Measurements from ENCODE around the gene LINS1. TPM values are rescaled to one million over a fixed set of nuclear protein-coding genes. Genes with fewer than 3 reads are reported as not detected.

The LINS1 gene
- polyA plus RNA-seq, 1 donor (not counting 4 experiments of a cell fraction or from before 2014, with no cell fraction given) = 19.4 TPM

DNA sequence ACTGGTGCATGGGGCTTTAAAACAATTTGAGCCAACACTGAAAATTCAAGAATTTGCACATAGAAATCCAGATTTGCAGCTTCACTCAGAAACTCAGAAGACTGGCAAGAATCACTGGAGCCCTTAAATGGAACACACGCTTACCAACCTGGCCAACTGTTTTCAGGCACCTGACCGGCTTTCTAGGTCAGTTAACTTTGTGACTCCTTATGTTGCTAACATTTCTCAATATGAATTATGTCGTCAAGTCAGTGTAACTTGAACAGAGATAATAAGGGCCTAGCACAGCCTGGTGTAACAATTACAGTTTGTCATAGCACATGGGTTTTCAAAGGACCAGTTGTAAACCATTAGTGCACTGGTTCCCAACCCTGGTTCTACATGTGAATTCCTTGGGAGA is 80.1 kb downstream of the LINS1 start:
- Histone ChIP-seq H2AFZ (ENCODE audit: control insufficient read depth, low read length) (no peak overlapping the region), H3K27ac (ENCODE audit: control insufficient read depth, insufficient read depth, low read length) (no peak overlapping the region), H3K9me1 (ENCODE audit: control insufficient read depth, extremely low read depth, insufficient read depth, low read length) (no peaks in the 10 kb centered on the region), H4K20me1 (ENCODE audit: control insufficient read depth, extremely low read depth, insufficient read depth, low read length) (no peaks in the 10 kb centered on the region), H3K27me3 (ENCODE audit: control insufficient read depth, extremely low read depth, insufficient read depth, low read length) (no peaks in the 10 kb centered on the region), H3K4me2 (ENCODE audit: control insufficient read depth, extremely low read depth, insufficient read depth, low read depth, low read length) (no peak overlapping the region), H3K4me3 (ENCODE audit: control insufficient read depth in 2 of 3, extremely low read depth in 1 of 3, insufficient read depth in 2 of 3, low read depth in 1 of 3, low read length in 3 of 3) (no peak overlapping the region), H3K4me1 (ENCODE audit: control insufficient read depth, extremely low read depth, insufficient read depth, low read length) (peaks cover 3% of the 10 kb centered on the region), H3K9me3 (ENCODE audit: control insufficient read depth, low read depth, low read length) (no peaks in the 10 kb centered on the region), H3K9ac (ENCODE audit: control insufficient read depth, extremely low read depth, insufficient read depth, low read length) (no peak overlapping the region), H3K36me3 (ENCODE audit: control insufficient read depth in 2 of 2, extremely low read depth in 1 of 2, insufficient read depth in 2 of 2, low read length in 2 of 2) (peaks cover 10 to 11% of the 10 kb centered on the region in 2 experiments), H3K79me2 (ENCODE audit: control insufficient read depth, insufficient read depth, low read length) (peaks cover 2% of the 10 kb centered on the region)
- dilution Hi-C loops (cut with MboI; ENCODE audit: extremely low pct_ligation_motif_present, low sequenced_read_pairs) = no loop called here
- no peak for TF ChIP-seq EZH2 (IDR thresholded peaks at IDR 0.05; ENCODE audit: low read length)
- TF ChIP-seq, protein P1, sequence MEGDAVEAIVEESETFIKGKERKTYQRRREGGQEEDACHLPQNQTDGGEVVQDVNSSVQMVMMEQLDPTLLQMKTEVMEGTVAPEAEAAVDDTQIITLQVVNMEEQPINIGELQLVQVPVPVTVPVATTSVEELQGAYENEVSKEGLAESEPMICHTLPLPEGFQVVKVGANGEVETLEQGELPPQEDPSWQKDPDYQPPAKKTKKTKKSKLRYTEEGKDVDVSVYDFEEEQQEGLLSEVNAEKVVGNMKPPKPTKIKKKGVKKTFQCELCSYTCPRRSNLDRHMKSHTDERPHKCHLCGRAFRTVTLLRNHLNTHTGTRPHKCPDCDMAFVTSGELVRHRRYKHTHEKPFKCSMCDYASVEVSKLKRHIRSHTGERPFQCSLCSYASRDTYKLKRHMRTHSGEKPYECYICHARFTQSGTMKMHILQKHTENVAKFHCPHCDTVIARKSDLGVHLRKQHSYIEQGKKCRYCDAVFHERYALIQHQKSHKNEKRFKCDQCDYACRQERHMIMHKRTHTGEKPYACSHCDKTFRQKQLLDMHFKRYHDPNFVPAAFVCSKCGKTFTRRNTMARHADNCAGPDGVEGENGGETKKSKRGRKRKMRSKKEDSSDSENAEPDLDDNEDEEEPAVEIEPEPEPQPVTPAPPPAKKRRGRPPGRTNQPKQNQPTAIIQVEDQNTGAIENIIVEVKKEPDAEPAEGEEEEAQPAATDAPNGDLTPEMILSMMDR (optimal IDR thresholded peaks at IDR 0.05 in 1 of 3, IDR thresholded peaks at IDR 0.05 in 1 of 3, conservative IDR thresholded peaks at IDR 0.05 in 1 of 3; ENCODE audit: extremely low read depth in 1 of 3, insufficient read depth in 2 of 3, low read length in 3 of 3) = no peak
- DNase-seq (ENCODE audit: low read depth, low spot score) (no peak), FAIRE-seq (no peak)

DNA sequence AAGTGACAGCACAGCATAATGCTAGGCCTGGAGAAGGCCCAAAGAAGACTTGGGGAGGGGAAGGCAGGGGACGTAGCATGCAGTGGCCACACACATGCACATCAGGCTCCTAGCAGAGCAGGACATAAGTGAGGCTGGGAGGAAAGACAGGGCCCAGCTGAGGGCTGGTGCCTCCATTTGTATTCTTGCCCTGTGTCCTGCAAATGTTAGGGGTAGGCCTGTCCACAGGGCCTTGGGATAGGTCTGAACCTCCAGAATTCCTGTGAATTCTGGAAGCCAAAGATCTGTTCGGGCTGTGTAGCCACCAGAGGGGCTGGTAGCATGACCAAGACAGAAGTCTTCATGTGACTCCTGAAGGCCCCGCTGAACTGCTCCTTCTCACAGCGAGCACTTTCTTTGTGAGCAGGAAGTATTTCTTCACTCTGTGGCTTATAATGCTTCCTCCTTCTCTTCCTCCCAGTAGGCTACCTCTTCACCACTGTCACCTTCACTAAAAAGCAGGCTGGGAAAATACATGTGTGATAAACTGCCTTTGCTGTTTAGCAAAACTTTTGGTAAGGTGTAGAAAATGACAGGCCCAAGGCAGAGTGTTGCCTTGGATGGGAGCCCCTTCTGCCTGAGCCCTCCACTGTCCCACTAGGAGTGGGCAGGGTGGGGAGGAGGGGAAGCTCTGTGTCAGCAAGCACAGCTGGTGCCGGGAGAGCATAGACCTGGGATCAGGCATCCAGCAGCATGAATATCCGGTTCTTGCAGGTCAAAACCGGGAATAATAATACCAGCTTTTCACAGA is 81.7 kb downstream of the LINS1 start:
- dilution Hi-C loops (cut with MboI; ENCODE audit: extremely low pct_ligation_motif_present, low sequenced_read_pairs) = no loop called here
- H3K9ac ChIP-seq (ENCODE audit: control insufficient read depth, extremely low read depth, insufficient read depth, low read length) = no peak overlapping the region
- FAIRE-seq (no peak), DNase-seq (ENCODE audit: low read depth, low spot score) (no peak)
- H3K27me3 ChIP-seq (ENCODE audit: control insufficient read depth, extremely low read depth, insufficient read depth, low read length) = no peaks in the 10 kb centered on the region
- H3K9me1 ChIP-seq (ENCODE audit: control insufficient read depth, extremely low read depth, insufficient read depth, low read length) = no peaks in the 10 kb centered on the region
- no peak overlapping the region for H3K4me3 ChIP-seq (ENCODE audit: control insufficient read depth in 2 of 3, extremely low read depth in 1 of 3, insufficient read depth in 2 of 3, low read depth in 1 of 3, low read length in 3 of 3)
- H3K36me3 ChIP-seq (ENCODE audit: control insufficient read depth in 2 of 2, extremely low read depth in 1 of 2, insufficient read depth in 2 of 2, low read length in 2 of 2) = peaks cover 10 to 12% of the 10 kb centered on the region in 2 experiments
- H2AFZ ChIP-seq (ENCODE audit: control insufficient read depth, low read length) = no peak overlapping the region
- H3K79me2 ChIP-seq (ENCODE audit: control insufficient read depth, insufficient read depth, low read length) = no peaks in the 10 kb centered on the region
- no peaks in the 10 kb centered on the region for H3K4me1 ChIP-seq (ENCODE audit: control insufficient read depth, extremely low read depth, insufficient read depth, low read length)
- no peak overlapping the region for H3K27ac ChIP-seq (ENCODE audit: control insufficient read depth, insufficient read depth, low read length)
- H4K20me1 ChIP-seq (ENCODE audit: control insufficient read depth, extremely low read depth, insufficient read depth, low read length) = no peaks in the 10 kb centered on the region
- H3K9me3 ChIP-seq (ENCODE audit: control insufficient read depth, low read depth, low read length) = no peaks in the 10 kb centered on the region
- TF ChIP-seq EZH2 (IDR thresholded peaks at IDR 0.05; ENCODE audit: low read length) = no peak
- TF ChIP-seq, protein P1 (optimal IDR thresholded peaks at IDR 0.05 in 1 of 3, IDR thresholded peaks at IDR 0.05 in 1 of 3, conservative IDR thresholded peaks at IDR 0.05 in 1 of 3; ENCODE audit: extremely low read depth in 1 of 3, insufficient read depth in 2 of 3, low read length in 3 of 3) = no peak
- no peak overlapping the region for H3K4me2 ChIP-seq (ENCODE audit: control insufficient read depth, extremely low read depth, insufficient read depth, low read depth, low read length)

Data from keratinocyte (primary cell).